Gastroesophageal sphincter (tissue), 3 donors: ENCODE measurements around the gene SMC4.

ENCODE experiments used
- POLR2AphosphoS5 ChIP-seq: sonication (generic); formaldehyde crosslinking; IDR thresholded peaks from one replicate; pipeline ENCODE4 v1.6.1; 2017; ENCODE audit warnings: antibody characterized with exemption
- TF ChIP-seq, protein P1 (sequence below), 4 experiments: fragments of 200-600 bp in 2 of 4; fragments of 450-650 bp in 2 of 4; sonication (generic) in 1 of 4; IDR thresholded peaks; one replicate each; pipeline ENCODE4 v1.5.1; 2017 to 2019; ENCODE audit warnings: antibody characterized with exemption in 4 of 4, mild to moderate bottlenecking in 2 of 4, moderate library complexity in 2 of 4

DNA sequence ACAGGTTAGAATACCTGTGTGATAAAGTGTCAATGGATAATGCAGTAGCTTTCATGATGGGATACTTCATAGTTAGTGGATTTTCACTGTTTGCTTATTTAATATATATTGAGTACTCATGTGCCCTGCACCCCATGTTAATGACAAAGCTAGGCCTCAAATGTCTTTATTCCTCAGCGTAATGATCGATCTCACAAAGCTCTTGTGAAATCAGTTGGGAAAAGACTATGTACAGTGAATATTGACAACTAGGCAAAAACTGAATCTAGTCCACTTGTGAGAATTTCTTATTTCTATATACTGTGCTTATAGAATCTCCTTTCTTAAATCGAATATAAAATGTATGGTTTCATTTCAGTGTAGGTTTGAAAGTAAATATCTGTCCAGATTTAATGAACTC, 17.9 kb downstream of the SMC4 start:
- TF ChIP-seq, protein P1, sequence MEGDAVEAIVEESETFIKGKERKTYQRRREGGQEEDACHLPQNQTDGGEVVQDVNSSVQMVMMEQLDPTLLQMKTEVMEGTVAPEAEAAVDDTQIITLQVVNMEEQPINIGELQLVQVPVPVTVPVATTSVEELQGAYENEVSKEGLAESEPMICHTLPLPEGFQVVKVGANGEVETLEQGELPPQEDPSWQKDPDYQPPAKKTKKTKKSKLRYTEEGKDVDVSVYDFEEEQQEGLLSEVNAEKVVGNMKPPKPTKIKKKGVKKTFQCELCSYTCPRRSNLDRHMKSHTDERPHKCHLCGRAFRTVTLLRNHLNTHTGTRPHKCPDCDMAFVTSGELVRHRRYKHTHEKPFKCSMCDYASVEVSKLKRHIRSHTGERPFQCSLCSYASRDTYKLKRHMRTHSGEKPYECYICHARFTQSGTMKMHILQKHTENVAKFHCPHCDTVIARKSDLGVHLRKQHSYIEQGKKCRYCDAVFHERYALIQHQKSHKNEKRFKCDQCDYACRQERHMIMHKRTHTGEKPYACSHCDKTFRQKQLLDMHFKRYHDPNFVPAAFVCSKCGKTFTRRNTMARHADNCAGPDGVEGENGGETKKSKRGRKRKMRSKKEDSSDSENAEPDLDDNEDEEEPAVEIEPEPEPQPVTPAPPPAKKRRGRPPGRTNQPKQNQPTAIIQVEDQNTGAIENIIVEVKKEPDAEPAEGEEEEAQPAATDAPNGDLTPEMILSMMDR (IDR thresholded peaks at IDR 0.05): no peak
- TF ChIP-seq POLR2AphosphoS5: no peak
